Mesenchymal stem cell (in vitro differentiated cells and primary cell): ENCODE data around the gene LRRC14B.
"Not testable (repeated sequence)": the region's sequence is repeated elsewhere in the genome, so short reads cannot be mapped to it uniquely, and the experiment has no call there.

Experiments
- DNase-seq: peaks from one replicate; pipeline ENCODE4 v3.0.0-alpha.2; 2013
- H2AFZ ChIP-seq: one replicate; pipeline ENCODE4 v1.6.1; 2013; ENCODE audit warnings: low read depth, mild to moderate bottlenecking, control low read depth, inconsistent platforms, low read length, moderate library complexity
- H2AK5ac ChIP-seq: 2 replicates; pipeline ENCODE4 v1.6.1; 2013; ENCODE audit warnings: low read length, moderate library complexity, mild to moderate bottlenecking, inconsistent platforms; ENCODE audit not compliant: severe bottlenecking
- H2BK120ac ChIP-seq: one replicate; pipeline ENCODE4 v1.6.1; 2013; ENCODE audit warnings: low read depth, mild to moderate bottlenecking, inconsistent platforms, low read length, moderate library complexity
- H2BK12ac ChIP-seq, 2 experiments: one replicate each; pipeline ENCODE4 v1.6.1; 2013; ENCODE audit warnings: inconsistent platforms in 2 of 2, low read length in 2 of 2, mild to moderate bottlenecking in 2 of 2, moderate library complexity in 2 of 2, control low read depth in 1 of 2
- H2BK15ac ChIP-seq: one replicate; pipeline ENCODE4 v1.6.1; 2013; ENCODE audit warnings: mild to moderate bottlenecking, low read depth, inconsistent platforms; ENCODE audit not compliant: poor library complexity, severe bottlenecking
- H2BK5ac ChIP-seq: 2 replicates; pipeline ENCODE4 v1.6.1; 2013; ENCODE audit warnings: low read depth, mild to moderate bottlenecking, low read length, control low read depth, inconsistent platforms; ENCODE audit not compliant: poor library complexity, severe bottlenecking
- H3K14ac ChIP-seq, 2 experiments: one replicate each; pipeline ENCODE4 v1.6.1; 2013; ENCODE audit warnings: inconsistent platforms in 2 of 2, low read length in 2 of 2, control low read depth in 1 of 2, mild to moderate bottlenecking in 1 of 2, moderate library complexity in 1 of 2
- H3K18ac ChIP-seq, 2 experiments: one replicate each; pipeline ENCODE4 v1.6.1; 2013; ENCODE audit warnings: inconsistent platforms in 2 of 2, low read length in 2 of 2, control low read depth in 1 of 2, low read depth in 1 of 2, mild to moderate bottlenecking in 1 of 2
- H3K23ac ChIP-seq, 2 experiments: one replicate each; pipeline ENCODE4 v1.6.1; 2013; ENCODE audit warnings: inconsistent platforms in 2 of 2, low read length in 2 of 2, mild to moderate bottlenecking in 2 of 2, moderate library complexity in 2 of 2, control low read depth in 1 of 2
- H3K27ac ChIP-seq: 2 replicates; pipeline ENCODE4 v1.5.1; 2013; ENCODE audit warnings: mild to moderate bottlenecking, moderate library complexity, low read length, control low read depth, inconsistent platforms; ENCODE audit not compliant: poor library complexity, severe bottlenecking
- H3K27me3 ChIP-seq, 2 experiments: 2 replicates each; pipeline versions ENCODE4 v1.6.1 to v1.7.0; 2013; ENCODE audit warnings: low read length in 2 of 2, mild to moderate bottlenecking in 2 of 2, moderate library complexity in 2 of 2, control low read depth in 1 of 2, inconsistent platforms in 1 of 2; ENCODE audit not compliant: control insufficient read depth in 1 of 2, insufficient read depth in 1 of 2
- H3K36me3 ChIP-seq, 2 experiments: 2 replicates each; pipeline versions ENCODE4 v1.6.1 to v1.7.0; 2013; ENCODE audit warnings: low read length in 2 of 2, control low read depth in 1 of 2, inconsistent platforms in 1 of 2, low read depth in 1 of 2, mild to moderate bottlenecking in 1 of 2; ENCODE audit not compliant: insufficient read depth in 2 of 2, control insufficient read depth in 1 of 2
- H3K4ac ChIP-seq, 2 experiments: one replicate each; pipeline ENCODE4 v1.6.1; 2013; ENCODE audit warnings: inconsistent platforms in 2 of 2, low read length in 2 of 2, mild to moderate bottlenecking in 2 of 2, moderate library complexity in 2 of 2, control low read depth in 1 of 2, low read depth in 1 of 2
- H3K4me1 ChIP-seq: 2 replicates; pipeline ENCODE4 v1.6.1; 2013; ENCODE audit warnings: low read depth, low read length, control low read depth; ENCODE audit not compliant: control insufficient read depth, insufficient read depth
- H3K4me2 ChIP-seq: 2 replicates; pipeline ENCODE4 v1.6.1; 2013; ENCODE audit warnings: low read length, mild to moderate bottlenecking, inconsistent platforms; ENCODE audit not compliant: poor library complexity, severe bottlenecking
- H3K4me3 ChIP-seq, 2 experiments: 2 replicates each; pipeline versions ENCODE4 v1.5.1 to v1.7.0; 2013; ENCODE audit warnings: low read length in 2 of 2, mild to moderate bottlenecking in 2 of 2, control low read depth in 1 of 2, low read depth in 1 of 2; ENCODE audit not compliant: insufficient read depth in 1 of 2
- H3K79me1 ChIP-seq: replicated peaks from 2 replicates; pipeline ENCODE4 v1.6.1; 2013; ENCODE audit warnings: mild to moderate bottlenecking, control low read depth, low read length, inconsistent platforms; ENCODE audit not compliant: poor library complexity, severe bottlenecking
- H3K9ac ChIP-seq: 2 replicates; pipeline ENCODE4 v1.7.0; 2013; ENCODE audit warnings: mild to moderate bottlenecking, low read length, moderate library complexity
- H3K9me3 ChIP-seq: 2 replicates; pipeline ENCODE4 v1.7.0; 2013; ENCODE audit warnings: mild to moderate bottlenecking, low read length; ENCODE audit not compliant: control insufficient read depth
- H4K8ac ChIP-seq: one replicate; pipeline ENCODE4 v1.6.1; 2013; ENCODE audit warnings: inconsistent platforms, mild to moderate bottlenecking, low read length, moderate library complexity
- H4K91ac ChIP-seq: one replicate; pipeline ENCODE4 v1.6.1; 2013; ENCODE audit warnings: mild to moderate bottlenecking, low read length, inconsistent platforms
- WGBS: methylation state at CpG from one replicate; pipeline ENCODE4 v1.1.7; 2013; ENCODE audit warnings: mixed read lengths; 5-methylcytosine and 5-hydroxymethylcytosine counted together

The LRRC14B gene

DNA sequence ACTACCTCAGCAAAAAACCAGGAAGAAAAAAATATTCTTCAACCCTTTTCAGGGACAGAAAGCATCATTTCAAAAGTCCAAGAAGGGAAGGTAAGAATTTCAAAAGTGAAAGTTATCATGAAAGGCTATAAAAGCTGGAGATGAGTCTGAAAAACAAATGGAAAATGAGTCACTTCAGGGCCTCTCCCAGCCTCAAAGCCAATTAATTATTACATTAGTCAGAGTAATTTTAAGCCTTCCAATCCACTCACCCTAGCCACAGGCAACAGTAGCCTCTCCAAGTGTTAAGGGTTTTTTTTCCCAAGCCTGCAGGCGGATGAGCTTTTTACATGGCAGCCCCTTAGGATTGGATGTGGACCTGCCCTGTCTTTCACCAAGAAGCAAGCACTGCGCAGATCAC is 24.0 kb downstream of the LRRC14B start:
- H3K9me3 ChIP-seq, H3K79me1 ChIP-seq, H3K23ac ChIP-seq, H3K14ac ChIP-seq, H3K4me1 ChIP-seq, H2BK12ac ChIP-seq, H3K27me3 ChIP-seq, H2BK120ac ChIP-seq, H3K4me2 ChIP-seq, H2AK5ac ChIP-seq, H4K8ac ChIP-seq, H2AFZ ChIP-seq, H4K91ac ChIP-seq, H2BK15ac ChIP-seq, H3K18ac ChIP-seq, H3K4ac ChIP-seq, H2BK5ac ChIP-seq: not testable (repeated sequence)
- 80% methylated on average over 2 of the region's 2 CpGs for WGBS
- Histone ChIP-seq H3K27ac (peak overlapping the region; percentile 47), H3K4me3 (peak overlapping the region in 1 of 2 experiments; percentile 58), H3K36me3 (peaks cover 9 to 11% of the 10 kb centered on the region in 2 experiments), H3K9ac (peak overlapping the region; percentile 69)
- DNase-seq = peak; percentile 72

DNA sequence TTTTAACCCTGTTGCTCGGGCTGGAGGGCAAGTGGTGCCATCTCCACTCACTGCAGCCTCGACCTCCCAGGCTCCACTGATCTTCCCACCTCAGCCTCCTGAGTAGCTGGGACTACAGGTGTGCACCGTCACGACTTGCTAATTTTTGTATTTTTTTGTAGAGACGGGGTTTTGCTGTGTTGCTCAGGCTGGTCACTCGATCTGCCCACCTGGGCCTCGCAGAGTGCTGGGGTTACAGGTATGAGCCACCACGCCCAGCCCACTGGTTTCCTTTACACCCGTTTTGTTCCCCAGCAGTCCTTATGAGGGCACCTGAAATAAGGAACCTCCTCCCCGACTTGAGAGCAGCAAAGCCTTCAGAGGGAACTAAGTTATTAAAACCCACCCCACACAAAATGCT is 24.8 kb downstream of the LRRC14B start:
- not testable (repeated sequence) for H3K23ac ChIP-seq

DNA sequence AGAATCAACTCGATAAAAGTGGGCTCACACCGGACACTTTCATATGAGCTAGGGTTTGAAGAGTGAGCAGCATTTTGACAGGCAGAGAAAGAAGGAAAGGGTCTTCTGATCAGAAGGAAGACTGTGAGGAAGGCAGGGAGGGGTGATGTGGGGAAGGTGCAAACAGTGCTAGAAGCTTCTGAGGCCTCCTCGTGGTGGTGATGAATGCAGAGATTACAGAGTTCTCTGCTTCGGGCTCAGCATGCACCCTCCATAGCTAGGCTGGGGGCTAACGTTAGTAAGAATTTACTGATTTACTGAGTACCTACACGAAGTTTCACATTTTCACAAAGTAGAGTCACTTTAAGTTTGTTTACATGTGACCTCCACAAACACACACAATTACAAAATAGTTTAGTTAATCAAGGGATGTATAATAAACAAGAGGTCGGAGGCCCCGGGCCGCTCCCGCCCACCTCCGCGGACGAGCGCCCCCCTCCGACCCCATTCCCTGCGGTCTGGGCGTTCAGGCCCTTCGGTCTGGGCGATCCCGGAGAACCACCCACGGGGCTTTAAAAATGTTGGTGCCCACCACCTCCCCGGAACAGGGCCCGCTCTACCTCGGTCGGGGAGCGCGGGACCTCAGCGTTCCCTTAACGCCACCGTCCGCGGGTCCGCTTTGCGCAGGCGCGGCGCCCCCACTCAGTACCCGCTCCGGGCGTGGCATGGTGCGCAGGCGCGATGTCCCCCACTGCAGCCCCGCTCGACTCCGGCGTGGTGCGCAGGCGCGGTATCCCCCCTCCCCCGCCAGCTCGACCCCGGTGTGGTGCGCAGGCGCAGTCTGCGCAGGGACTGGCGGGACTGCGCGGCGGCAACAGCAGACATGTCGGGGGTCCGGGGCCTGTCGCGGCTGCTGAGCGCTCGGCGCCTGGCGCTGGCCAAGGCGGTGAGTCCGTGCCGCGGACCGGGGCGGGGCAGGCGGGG is 26.5 kb downstream of the LRRC14B start, which contains the start of the genes CCDC127 and SDHA:
TSS of gene CCDC127 (minus strand) at position 660 of the 963 bp plus-strand sequence. CDS start 1,304 bp downstream, outside the sequence.
TSS of gene SDHA (plus strand) at position 827 of the 963 bp plus-strand sequence. CDS start at position 863, 36 bp downstream.
- Histone ChIP-seq H3K18ac (peak within 1 kb of the TSS; percentile 67 to 92), H2BK5ac (peak within 1 kb of the TSS; percentile 84), H3K4me2 (peak within 1 kb of the TSS; percentile 68), H3K9ac (peak within 1 kb of the TSS; percentile 88), H2AFZ (peak within 1 kb of the TSS; percentile 76), H2BK12ac (peak within 1 kb of the TSS in 1 of 2 experiments; percentile 23), H3K27ac (peak within 1 kb of the TSS; percentile 57), H3K36me3 (peaks cover 9 to 11% of the 10 kb centered on the region in 2 experiments), H3K23ac (peak within 1 kb of the TSS in 1 of 2 experiments; percentile 50), H3K4me3 (peak within 1 kb of the TSS; percentile 86 to 98), H3K14ac (peak within 1 kb of the TSS in 1 of 2 experiments; percentile 99), H4K91ac (peak within 1 kb of the TSS; percentile 50), H2BK15ac (peak within 1 kb of the TSS; percentile 67), H3K4ac (peak within 1 kb of the TSS; percentile 19 to 91), H2BK120ac (peak within 1 kb of the TSS; percentile 79), H4K8ac (peak within 1 kb of the TSS; percentile 84)
- H2AK5ac ChIP-seq, H3K79me1 ChIP-seq, H3K9me3 ChIP-seq, H3K4me1 ChIP-seq, H3K27me3 ChIP-seq: not testable (repeated sequence)
- 5% methylated on average over 50 of the region's 75 CpGs for WGBS
- DNase-seq = peak; percentile 90

More for the DNA sequence above, 24.8 kb downstream of the LRRC14B start:
- H2BK15ac ChIP-seq, H3K4me1 ChIP-seq, H3K9ac ChIP-seq, H3K4ac ChIP-seq, H2BK120ac ChIP-seq, H3K9me3 ChIP-seq, H4K8ac ChIP-seq, H3K14ac ChIP-seq, H2AK5ac ChIP-seq, H3K27ac ChIP-seq, H3K4me3 ChIP-seq, H3K18ac ChIP-seq, H2BK12ac ChIP-seq, DNase-seq, H3K27me3 ChIP-seq, H2BK5ac ChIP-seq, H2AFZ ChIP-seq, H3K4me2 ChIP-seq, H3K79me1 ChIP-seq, H4K91ac ChIP-seq: not testable (repeated sequence)
- H3K36me3 ChIP-seq = peaks cover 9 to 11% of the 10 kb centered on the region in 2 experiments
- WGBS = no CpG with 5 or more reads among the region's 10 CpGs
